OCI-LY3 (cell line): ENCODE measurements around the gene EPHA6.

ENCODE experiments used
- H2AFZ ChIP-seq: fragments of 200-600, 300-600 bp; shearing (Covaris generic); 2 replicates; pipeline ENCODE4 v1.6.0; 2014; ENCODE audit warnings: antibody characterized with exemption, low read depth, low read length
- H3K27ac ChIP-seq: fragments of 200-600, 300-600 bp; sonication (generic); 2 replicates; pipeline ENCODE4 v1.5.1; 2014; ENCODE audit warnings: mild to moderate bottlenecking, low read length, moderate library complexity, mixed read lengths
- H3K27me3 ChIP-seq: fragments of 200-600, 300-600 bp; sonication (generic); 2 replicates; pipeline ENCODE4 v1.6.1; 2014; ENCODE audit warnings: low read depth, low read length, mixed read lengths
- H3K36me3 ChIP-seq: fragments of 200-600, 300-600 bp; sonication (generic); replicated peaks from 2 replicates; pipeline ENCODE3; 2014; ENCODE audit warnings: low read depth, low read length, mixed read lengths
- H3K4me1 ChIP-seq: fragments of 300-600, 200-600 bp; sonication (generic); 2 replicates; pipeline ENCODE4 v1.6.1; 2014; ENCODE audit warnings: low read length, mixed read lengths
- H3K4me2 ChIP-seq: fragments of 200-600, 300-600 bp; sonication (generic); 2 replicates; pipeline ENCODE4 v1.6.1; 2014; ENCODE audit warnings: low read length, mixed read lengths
- H3K4me3 ChIP-seq: fragments of 300-600, 200-600 bp; sonication (generic); 2 replicates; pipeline ENCODE4 v1.5.1; 2014; ENCODE audit warnings: antibody characterized with exemption, mild to moderate bottlenecking, low read length, moderate library complexity
- H3K79me2 ChIP-seq: fragments of 300-600, 200-600 bp; shearing (Covaris generic); 2 replicates; pipeline ENCODE4 v1.6.1; 2014; ENCODE audit warnings: mild to moderate bottlenecking, low read length, mixed read lengths
- H3K9ac ChIP-seq: fragments of 300-600, 200-600 bp; shearing (Covaris generic); 2 replicates; pipeline ENCODE4 v1.6.0; 2014; ENCODE audit warnings: mild to moderate bottlenecking, low read length, moderate library complexity
- H3K9me3 ChIP-seq: fragments of 200-600, 300-600 bp; shearing (Covaris generic); 2 replicates; pipeline ENCODE4 v1.6.1; 2014; ENCODE audit warnings: low read length, mixed read lengths; ENCODE audit not compliant: insufficient read depth
- H4K20me1 ChIP-seq: fragments of 200-600, 300-600 bp; sonication (generic); 2 replicates; pipeline ENCODE4 v1.6.1; 2016; ENCODE audit warnings: low read length, mixed read lengths; ENCODE audit not compliant: insufficient read depth
- CTCF ChIP-seq: fragments of 200-600, 300-600 bp; sonication (generic); IDR thresholded peaks from 2 replicates; pipeline ENCODE4 v1.5.1; 2014; ENCODE audit warnings: antibody characterized with exemption, low read length, low read depth
- EZH2phosphoT487 ChIP-seq: fragments of 200-600 bp; shearing (Covaris generic); IDR thresholded peaks from 2 replicates; pipeline ENCODE4 v1.6.1; 2018; ENCODE audit warnings: antibody characterized with exemption, mixed run types, low read depth

EPHA6 gene

GRCh38 chr3:97689962-97690361, 875.6 kb downstream of the EPHA6 start:
- H3K36me3 ChIP-seq: no peaks in the 10 kb centered on the region
- no peak overlapping the region for H3K4me3 ChIP-seq
- no peak overlapping the region for H3K27ac ChIP-seq
- no peak overlapping the region for H2AFZ ChIP-seq
- H3K4me2 ChIP-seq: no peak overlapping the region
- H3K9me3 ChIP-seq: no peaks in the 10 kb centered on the region
- H3K79me2 ChIP-seq: no peaks in the 10 kb centered on the region
- no peak overlapping the region for H3K9ac ChIP-seq
- TF ChIP-seq CTCF: no peak
- TF ChIP-seq EZH2phosphoT487: no peak
- no peaks in the 10 kb centered on the region for H3K27me3 ChIP-seq
- H4K20me1 ChIP-seq: no peaks in the 10 kb centered on the region
- no peaks in the 10 kb centered on the region for H3K4me1 ChIP-seq

- Histone ChIP-seq H3K4me3 (no peak overlapping the region), H3K4me1 (no peaks in the 10 kb centered on the region), H3K9me3 (no peaks in the 10 kb centered on the region), H3K4me2 (no peak overlapping the region), H3K27ac (no peak overlapping the region), H4K20me1 (no peaks in the 10 kb centered on the region), H3K9ac (no peak overlapping the region), H2AFZ (no peak overlapping the region), H3K27me3 (no peaks in the 10 kb centered on the region), H3K79me2 (no peaks in the 10 kb centered on the region), H3K36me3 (no peaks in the 10 kb centered on the region)
- TF ChIP-seq EZH2phosphoT487: no peak
- no peak for TF ChIP-seq CTCF
These were observed 877.0 kb downstream of the EPHA6 start for GRCh38 chr3:97691354-97691753.

- TF ChIP-seq CTCF (no peak), EZH2phosphoT487 (no peak)
These were observed 878.0 kb downstream of the EPHA6 start for GRCh38 chr3:97692389-97692788.

GRCh38 chr3:97692831-97693230, 878.4 kb downstream of the EPHA6 start:
- no peaks in the 10 kb centered on the region for H3K79me2 ChIP-seq
- H3K27me3 ChIP-seq: no peaks in the 10 kb centered on the region
- H3K9ac ChIP-seq: no peak overlapping the region
- no peak overlapping the region for H3K27ac ChIP-seq
- H4K20me1 ChIP-seq: no peaks in the 10 kb centered on the region
- TF ChIP-seq CTCF (no peak), EZH2phosphoT487 (no peak)
- no peak overlapping the region for H2AFZ ChIP-seq
- no peak overlapping the region for H3K4me2 ChIP-seq
- H3K4me1 ChIP-seq: no peaks in the 10 kb centered on the region
- no peak overlapping the region for H3K4me3 ChIP-seq
- no peaks in the 10 kb centered on the region for H3K9me3 ChIP-seq
- no peaks in the 10 kb centered on the region for H3K36me3 ChIP-seq

More at GRCh38 chr3:97692389-97692788, 878.0 kb downstream of the EPHA6 start:
- H3K4me2 ChIP-seq: no peak overlapping the region
- H3K36me3 ChIP-seq: no peaks in the 10 kb centered on the region
- H3K4me1 ChIP-seq: no peaks in the 10 kb centered on the region
- no peak overlapping the region for H3K4me3 ChIP-seq
- no peaks in the 10 kb centered on the region for H3K79me2 ChIP-seq
- no peak overlapping the region for H3K27ac ChIP-seq
- H2AFZ ChIP-seq: no peak overlapping the region
- H3K27me3 ChIP-seq: no peaks in the 10 kb centered on the region
- no peaks in the 10 kb centered on the region for H3K9me3 ChIP-seq
- no peaks in the 10 kb centered on the region for H4K20me1 ChIP-seq
- H3K9ac ChIP-seq: no peak overlapping the region
